Stimulated activated CD4-positive, alpha-beta T cell treated with anti-CD3 and anti-CD28 coated beads, Interleukin-12 subunit alpha, Interleukin-12 subunit beta, amount 100 ng/mL, for 48 hours (primary cell): Measurements from ENCODE around the gene AAK1.

Experiments
- DNase-seq, 3 donors: peaks; one replicate each; pipeline ENCODE4 v3.0.0-alpha.2; 2020; ENCODE audit warnings: low read depth in 2 of 3, low spot score in 1 of 3

The AAK1 gene

DNA sequence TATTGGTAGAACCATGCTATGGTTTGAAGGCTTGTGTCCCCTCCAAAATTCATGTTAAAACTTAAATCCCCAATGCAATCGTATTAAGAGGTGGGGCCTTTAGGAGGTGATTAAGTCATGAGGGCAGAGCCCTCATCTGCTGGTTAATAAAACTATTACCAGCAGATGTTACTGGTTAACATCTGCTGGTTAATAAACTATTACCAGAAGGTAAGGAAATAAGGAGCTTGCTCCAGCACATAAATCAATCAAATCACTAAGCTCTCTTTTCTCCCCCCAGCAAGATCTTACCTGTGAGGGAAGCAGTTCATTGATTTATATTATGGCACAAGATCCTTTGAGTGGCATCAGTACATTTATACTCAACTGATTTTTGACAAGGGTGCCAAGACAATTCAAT, 96.9 kb downstream of the AAK1 start:
- DNase-seq: no peak

DNA sequence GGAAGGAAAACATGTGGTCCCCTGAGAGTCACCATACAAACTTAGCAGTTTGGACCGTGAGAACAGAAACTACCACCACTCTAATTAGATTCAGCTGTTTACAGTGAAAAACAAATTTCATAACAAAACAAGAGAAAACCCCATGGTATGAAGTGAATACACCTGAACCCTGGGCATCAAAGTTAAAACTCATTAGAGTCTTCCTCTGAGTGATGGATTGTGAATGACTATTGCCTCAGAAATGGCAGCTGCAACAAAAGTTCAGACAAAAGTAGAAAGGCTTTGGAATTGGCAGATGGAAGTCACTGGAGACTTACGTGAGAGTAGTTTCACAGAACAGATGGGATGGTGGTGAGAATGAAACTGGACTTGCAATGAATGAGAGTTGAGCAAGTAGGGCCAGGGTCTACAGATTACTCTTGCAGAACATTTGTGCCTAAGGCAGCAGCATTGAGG, 98.0 kb downstream of the AAK1 start:
- DNase-seq: no peak

DNA sequence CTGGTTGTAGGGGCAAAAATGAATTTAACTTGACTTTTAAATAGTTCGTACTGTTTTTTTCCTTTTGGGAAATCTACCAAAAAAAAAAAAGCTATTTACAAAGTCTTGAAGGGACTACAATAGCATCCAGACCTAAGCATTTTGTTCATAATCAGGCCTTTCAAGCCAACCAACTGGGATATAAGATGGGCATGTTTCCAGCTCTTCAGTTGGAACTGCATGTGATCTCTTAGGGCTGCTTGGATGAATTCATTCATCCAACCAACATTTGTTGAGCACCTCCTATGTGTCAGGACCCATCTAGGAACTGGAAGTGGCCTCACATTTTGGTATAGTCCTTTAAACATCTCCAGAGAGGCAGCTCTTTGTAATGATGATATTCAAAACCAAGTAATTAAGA, 98.6 kb downstream of the AAK1 start:
- no peak for DNase-seq

DNA sequence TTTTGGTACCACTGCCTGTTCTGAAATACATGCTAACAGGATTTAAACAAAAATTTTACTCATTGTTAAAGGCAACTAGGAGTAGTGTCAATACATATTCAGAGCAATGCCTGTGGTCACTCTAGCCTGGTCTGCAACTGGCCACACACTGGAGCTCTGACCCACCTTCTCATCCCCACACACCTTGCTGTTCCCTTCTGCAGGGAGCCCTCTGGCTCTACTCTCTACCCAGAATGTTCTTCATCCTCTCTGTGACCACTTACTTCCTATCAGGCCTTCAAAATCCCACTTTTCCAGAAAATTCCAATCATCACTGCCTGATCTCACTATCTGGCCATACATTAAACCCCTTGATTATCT, 104.0 kb downstream of the AAK1 start:
- no peak for DNase-seq

DNA sequence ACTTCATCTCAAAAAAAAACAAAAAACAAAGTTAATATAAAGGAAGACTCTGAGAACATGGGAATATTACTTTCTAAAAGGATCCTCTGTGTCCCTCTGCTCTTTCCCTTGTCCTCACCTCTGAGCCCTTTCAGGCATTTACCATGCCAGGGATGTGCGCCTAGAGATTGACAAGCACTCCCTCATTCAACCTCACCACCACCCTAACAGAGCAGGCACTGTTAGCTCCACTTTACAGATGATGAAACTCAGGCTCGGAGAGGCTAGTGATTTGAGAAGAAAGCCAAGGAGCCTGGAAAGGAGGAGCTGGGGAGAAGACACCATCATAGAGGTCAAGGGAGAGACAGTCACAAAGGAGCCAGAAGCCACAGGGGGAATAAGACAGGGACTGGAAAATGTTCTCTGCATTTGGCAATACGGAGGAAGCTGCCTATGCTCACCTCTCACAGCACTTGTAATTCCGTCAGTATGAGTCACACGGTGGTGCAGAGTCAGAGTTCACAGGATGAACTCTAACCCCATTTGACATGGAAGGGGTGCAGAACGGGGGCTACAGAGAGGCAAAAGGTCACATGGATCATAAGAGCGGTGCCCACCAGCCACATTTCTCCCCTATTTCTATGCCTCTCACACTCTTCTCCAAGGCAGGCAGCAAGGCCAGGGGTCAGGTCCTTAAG, 104.5 kb downstream of the AAK1 start:
- no peak for DNase-seq

DNA sequence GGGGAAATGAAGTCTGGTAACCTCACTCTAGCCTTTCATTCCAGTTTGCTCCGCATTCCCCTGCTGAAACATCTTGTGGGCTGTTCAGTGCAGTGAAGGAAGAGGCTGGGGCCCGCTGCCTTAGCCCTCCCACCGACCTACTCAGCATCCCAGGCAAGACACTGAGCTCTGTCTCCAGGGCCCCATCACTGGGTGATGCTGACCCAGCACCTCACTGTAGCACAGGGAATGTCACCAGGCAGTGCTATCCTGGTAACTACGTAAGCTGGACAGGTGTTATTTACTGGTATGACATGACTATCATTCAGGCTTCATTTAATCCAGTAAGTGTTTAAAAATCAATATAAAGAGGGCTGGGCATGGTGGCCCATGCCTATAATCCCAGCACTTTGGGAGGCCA, 105.3 kb downstream of the AAK1 start:
- DNase-seq: no peak

DNA sequence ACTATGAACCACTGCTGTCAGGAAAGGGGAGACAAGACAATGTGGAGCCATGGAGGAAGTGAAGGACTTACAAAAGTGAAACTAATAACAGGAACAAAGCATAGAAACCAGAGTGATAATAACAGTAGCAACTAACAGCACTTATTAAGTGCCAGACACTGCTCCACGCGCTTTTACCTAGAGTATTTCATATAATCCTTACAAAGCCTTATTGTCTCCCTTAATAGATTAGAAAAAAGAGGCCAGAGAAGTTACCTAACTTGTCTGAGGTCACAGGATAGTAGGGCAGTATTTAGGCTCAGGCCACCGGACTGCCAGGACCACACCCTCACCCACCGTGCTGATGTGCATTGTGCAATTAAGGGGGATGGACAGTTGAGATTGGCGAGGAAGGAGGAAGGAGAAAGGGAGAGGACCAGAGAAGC, 107.7 kb downstream of the AAK1 start:
- no peak for DNase-seq

DNA sequence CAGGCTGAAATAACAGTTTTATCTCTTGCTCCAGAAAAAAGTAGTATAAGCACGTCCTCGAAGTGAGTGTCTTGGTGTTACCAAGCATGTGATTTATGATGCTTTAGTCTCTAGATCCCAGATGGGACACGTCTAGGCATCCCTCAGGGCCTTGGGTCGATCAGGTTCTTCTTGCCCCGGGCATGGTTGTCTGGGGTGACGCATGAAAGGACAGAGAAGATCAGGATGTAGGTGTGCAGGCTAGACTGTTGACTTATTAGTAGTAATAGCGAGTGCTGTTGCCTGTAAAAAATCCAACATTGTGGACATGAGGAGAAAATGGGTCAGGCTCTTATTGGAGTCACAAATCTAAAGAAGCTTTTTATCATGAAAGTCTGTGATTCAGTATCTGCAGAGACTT, 112.4 kb downstream of the AAK1 start:
- DNase-seq: no peak

DNA sequence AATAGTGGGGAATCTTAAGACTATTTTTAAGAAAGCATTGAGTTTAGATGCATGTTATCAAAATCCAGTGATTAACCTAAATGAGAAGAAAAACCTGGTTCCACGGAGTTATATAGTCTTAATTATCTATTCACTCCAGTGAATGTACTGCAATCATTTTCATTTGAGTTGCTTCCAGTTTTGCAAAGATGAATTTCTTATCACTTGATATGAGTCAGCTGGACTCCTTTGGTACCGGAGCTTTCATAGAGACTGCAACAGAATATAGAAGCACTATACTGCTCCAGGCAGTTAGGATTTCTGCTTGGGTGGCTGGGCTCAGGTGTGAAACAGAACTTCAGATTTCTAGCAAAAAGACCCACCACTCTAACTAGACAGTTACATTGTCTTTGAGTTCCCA, 114.1 kb downstream of the AAK1 start:
- DNase-seq: no peak

DNA sequence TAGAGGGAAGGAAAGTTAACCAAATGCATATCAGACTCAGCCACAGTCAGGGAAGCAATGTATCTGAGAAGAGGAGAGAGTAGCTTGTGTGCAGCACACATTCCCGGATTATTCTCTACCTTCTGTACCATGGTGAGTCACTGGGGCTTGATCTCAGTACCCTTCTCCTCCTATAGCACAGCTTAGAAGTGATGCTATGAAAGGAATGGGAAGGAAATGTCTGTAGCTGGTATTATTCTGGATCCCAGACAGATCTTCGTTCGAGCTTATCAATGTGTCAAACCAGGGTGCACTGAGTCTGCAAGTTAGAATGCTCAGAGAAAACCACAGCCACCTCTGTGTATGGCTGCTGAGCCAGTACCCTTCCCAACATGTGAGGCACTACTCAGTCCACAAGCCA, 118.3 kb downstream of the AAK1 start:
- DNase-seq: no peak

DNA sequence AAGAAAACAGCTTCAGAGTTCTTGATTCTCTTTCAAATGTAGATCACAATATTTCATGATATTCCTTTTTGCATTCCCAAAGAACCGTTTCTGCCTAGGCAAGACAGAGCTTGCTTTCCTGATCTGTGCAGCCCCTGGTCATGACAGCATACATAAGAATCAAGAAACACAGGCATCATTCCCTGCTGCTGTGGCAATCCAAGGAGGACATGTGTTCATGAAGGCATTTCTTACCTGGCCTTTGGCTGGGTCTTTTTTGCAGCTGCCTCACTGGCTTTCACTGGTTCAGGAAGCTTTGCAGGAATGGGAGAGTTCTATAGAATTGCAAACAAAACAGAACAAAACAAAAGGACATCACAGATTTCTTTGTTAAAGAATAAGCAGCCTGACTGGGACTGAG, 118.7 kb downstream of the AAK1 start:
- no peak for DNase-seq

DNA sequence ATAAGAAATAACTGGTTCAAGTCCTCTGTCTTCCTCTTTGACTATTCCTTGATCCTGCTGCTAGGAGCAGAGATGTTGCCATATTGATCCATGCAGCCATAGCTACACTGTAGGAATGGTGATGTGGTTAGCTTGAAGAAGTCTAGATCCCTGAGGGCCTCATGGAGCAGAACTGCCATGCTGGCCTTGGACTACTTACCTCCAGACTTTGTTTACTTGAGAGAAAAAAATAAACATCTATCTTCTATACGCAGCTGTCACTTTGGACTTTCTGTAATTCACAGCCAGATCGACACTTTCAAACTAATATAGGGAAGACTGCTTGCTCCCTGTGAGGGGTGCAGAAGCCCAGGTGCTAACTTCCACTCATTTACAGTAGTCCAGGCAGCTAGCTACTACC, 121.8 kb downstream of the AAK1 start:
- no peak for DNase-seq

DNA sequence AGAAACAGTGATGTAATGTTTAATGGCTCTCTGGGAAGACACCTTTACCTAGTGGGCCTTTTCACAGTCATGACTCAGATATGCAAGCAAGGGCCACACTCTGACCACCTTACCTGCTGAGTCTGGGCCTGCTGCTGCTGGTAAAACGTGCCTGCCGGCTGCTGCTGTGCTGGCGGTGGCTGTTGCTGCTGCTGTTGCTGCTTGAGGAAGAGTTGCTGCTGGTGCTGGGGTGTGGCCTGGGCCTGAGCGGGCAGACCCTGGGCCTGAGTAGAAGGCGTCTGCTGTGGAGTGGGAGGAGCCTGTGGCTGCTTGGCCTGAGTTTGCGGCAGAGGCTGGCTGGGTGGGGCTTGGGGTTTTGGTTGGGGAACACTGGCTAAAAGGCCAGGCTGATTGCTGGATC, 124.7 kb downstream of the AAK1 start:
- no peak for DNase-seq

DNA sequence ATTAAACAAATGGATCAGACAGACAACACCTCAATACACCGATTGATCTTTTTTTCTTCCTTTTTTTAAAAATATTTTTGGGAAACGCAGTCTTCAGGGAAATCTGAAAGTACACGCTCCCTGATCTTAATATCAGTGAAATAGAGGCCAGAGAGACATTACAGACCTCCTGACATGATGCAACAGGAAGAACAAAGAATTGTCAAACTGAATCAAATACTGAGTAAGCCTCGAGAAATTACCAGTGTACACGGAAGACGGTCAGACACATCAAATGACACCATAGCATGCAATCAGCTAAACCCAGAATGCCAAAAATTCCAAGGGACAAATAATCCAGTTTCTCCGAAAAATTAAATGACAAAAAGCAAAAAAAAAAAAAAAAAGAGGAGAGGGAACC, 126.1 kb downstream of the AAK1 start:
- DNase-seq: no peak

DNA sequence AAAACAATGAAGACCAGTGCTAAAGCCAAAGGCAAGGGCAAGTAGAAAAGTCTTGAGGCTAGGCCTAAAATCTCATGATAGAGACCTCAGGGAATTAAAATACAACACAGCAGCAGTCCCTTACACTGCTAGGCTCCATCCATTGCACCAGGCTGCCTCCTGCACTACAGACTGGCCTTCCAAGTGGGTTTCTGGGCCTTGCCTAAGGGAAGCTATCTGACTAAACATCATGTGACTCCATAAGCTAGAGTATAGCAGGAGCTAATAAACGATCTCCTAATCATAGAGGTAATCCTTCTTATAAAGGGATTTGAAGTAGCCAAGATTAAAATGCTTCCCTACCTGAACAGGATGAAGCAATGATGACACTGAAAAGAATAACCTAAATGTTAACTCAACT, 128.7 kb downstream of the AAK1 start:
- DNase-seq: no peak

DNA sequence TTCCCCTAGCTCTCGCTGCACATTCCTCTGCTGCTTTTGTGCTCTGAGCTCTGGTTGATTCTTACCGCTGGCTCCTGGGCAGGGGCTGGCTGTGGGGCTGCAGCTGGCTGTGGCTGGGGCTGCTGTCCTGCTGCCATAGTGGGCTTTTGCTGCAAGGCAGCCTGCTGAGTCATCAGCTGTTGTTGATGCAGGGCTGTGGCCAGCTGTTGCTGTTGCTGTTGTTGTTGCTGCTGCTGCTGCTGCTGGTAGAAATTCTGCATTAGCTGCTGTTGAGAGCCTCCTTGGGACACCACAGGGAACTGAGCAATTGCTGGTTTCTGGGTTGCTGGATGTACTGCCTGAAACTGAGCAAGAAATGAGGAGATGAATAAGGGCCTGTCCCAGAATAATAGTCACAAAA, 129.1 kb downstream of the AAK1 start:
- DNase-seq: no peak

DNA sequence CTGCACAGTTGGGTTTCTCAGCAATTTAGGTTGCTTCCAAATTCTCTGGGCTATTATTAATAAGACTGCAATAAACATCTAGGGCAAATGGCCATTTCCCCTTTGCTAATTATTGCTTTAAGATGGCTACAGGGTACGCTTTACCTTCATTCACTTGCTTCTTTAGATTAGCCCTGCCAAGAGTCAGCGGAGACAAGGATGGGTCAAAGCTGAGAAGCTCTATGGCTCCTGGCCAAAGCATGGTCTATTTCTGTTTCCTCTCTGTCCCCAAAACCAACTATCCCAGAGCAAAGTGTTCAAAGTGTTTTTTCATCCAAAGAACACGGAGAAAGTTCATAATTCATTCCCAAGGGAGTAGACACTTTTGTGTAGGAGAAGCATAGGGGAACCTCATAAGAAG, 131.1 kb downstream of the AAK1 start:
- DNase-seq: no peak

DNA sequence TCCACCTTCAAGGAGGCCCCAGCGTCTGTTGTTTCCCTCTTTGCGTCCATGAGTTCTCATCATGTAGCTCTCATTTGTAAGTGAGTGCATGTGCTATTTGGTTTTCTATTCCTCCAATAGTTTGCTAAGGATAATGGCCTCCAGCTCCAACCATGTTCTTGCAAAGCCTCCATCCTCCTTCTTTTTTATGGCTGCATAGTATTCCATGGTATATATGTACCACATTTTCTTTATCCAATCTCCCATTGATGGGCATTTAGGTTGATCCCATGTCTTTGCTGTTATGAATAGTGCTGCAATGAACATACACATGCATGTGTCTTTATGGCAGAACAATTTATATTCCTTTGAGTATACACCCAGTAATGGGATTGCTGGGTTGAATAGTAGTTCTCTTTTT, 133.3 kb downstream of the AAK1 start:
- no peak for DNase-seq

DNA sequence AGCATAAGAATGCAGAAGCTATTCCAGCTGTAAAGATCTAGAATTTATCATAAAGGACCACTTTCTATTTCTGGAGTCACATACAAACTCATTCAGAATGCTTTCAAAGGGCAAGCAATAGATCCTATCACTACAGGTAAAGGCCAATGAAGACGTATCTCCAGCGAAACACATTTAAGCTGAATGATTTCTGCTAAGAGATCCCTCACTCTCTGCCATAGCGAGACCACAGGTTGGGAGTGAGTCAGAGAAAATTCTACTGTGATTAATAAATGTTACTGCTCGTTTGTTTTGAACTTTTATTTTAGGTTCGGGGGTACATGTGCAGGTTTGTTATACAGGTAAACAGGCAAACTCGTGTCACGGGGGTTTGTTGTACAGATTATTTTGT, 133.8 kb downstream of the AAK1 start:
- DNase-seq: no peak

DNA sequence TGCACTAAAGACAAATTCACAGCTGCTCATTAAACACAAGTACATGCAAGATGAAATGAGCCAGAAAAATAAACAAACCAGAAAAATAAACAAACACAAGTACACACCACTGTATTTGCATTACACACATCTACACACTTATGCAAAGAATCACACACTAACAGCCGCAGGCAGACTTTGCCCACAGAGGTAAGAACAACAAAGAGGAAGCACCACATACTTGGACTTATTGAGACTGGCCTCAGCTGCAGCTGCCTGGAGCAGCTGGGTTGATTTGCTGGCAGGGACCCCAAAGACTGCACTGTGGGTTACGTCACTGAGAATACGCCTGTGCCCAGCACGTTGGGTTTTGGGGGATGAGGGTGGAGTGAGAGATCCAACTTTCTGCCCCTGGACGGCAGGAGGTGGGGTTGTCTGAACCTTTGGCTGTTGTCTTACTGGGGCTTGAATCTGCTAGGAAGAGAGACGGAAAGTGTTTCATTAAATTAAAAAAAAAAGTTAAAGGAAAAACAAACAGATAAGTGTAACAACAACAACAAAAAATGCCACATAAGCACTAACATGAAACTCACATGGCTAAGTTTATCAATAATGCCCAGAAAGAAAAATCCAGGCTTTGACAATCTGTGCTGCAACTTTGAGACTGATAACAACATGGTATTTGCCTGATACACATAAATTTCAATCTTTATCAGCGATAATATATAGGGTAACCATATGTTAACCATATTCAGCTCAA, 134.4 kb downstream of the AAK1 start:
- DNase-seq: no peak

DNA sequence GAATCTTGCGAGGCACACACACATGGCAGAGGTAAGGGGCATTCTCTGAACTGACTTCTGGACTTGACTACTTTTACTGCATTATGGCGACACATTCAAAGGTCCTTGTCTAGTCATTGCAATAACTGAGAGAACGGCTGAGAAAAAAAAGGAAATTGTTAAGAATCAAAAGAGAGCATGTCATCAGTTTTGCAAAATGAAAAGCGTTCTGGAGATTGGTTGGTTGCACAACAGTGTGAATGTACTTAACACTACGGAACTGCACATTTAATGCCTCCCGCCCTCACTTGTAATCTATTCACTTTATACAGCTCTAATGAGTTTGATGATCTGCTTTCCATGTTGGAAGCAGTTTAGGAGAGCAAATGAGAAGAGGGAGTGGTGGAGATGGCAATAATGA, 137.8 kb downstream of the AAK1 start:
- no peak for DNase-seq

DNA sequence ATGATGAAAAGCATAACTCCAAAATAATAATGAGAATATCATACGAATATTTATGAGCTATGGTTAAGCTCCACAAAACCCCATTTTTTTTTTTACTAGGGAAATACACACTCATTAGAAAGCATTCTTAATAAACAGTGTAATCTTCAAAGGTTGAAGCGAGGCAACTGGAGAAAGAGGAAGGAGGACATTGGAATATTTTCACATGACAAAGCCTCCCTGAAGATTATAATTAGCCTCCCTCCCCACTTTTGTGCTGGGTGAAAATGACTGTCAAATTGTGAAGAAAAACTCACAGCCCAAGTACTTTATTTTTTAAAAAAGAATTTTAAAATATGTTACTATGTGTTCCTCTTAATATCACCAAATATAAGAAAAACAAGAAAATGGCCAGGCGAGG, 142.2 kb downstream of the AAK1 start:
- DNase-seq: no peak

DNA sequence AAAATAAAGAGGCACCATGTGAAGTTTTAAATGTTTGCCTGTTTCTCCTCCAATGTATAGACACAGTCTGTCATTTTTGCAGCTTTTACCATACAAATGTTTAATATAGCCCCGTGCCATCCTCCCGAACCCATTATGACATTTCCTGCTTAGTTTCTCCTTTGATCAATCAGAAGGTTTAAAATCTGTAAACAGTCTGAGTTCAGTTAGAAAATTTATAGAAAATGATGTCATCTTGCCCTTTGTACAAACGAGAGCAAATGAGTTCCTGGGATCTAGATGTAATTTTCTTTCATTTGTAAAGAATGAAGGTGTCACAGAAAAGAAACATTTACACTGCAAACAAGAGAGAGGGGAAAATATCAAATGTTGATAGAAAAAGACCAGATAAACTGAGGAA, 143.6 kb downstream of the AAK1 start:
- DNase-seq: no peak
